SH-SY5Y (cell line): Measurements from ENCODE around the gene RHBDF2.

Experiments used
- GATA2 ChIP-seq: IDR thresholded peaks from 2 replicates; pipeline ENCODE4 v1.6.1; 2011; ENCODE audit warnings: mild to moderate bottlenecking, low read depth, low read length
- GATA3 ChIP-seq: IDR thresholded peaks from 2 replicates; pipeline ENCODE4 v1.6.1; 2011; ENCODE audit warnings: low read depth, mild to moderate bottlenecking, low read length, moderate library complexity

DNA sequence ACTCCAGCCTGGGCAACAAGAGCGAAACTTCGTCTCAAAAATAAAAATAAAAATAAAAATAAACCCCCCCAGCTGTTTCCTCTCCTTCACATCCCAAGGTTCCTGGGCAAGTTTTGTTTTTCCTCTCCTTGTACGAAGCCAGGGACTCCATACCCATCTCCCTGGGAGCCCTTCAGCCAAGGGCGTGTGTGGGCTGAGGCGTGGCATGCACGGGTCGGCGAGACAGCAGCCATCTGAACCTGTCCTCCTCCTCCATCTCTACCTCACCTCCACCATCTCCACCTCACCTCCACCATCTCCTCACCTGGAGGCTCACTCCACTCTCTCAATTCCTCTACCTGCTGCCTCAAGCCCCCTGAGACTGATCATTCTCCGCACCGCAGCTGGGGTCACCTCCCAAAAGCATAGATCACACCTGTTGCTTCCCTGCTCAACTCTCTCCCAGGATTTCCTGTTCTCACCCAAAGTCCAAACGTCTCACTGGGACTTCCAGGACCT is 16.9 kb downstream of the RHBDF2 start:
- TF ChIP-seq GATA3 (no peak), GATA2 (no peak)
